ENCODE measurements around the gene RCN2.

DNA sequence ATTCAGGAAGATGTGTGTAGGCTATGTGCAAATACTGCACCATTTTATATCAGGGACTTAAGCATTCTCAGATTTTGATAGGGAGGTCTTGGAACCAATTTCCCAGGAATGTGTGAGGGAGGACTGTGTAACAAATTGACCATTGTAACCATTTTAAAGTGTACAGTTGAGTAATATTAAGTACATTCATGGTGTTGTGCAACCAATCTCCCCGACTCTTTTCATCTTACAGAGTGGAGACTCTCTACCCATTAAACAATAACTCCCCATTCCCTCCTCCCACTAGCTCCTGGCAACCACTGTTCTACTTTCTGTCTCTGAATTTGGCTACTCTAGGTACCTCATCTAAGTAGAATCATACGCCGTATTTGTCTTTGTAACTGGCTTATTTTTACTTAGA, 5.1 kb downstream of the RCN2 start:
- no peak for TF ChIP-seq EZH2 (IDR thresholded peaks at IDR 0.05; ENCODE audit: low read depth, unreplicated experiment)
- no peak for TF ChIP-seq POLR2AphosphoS5 (IDR thresholded peaks at IDR 0.05; ENCODE audit: low read depth)
- TF ChIP-seq, protein P1, sequence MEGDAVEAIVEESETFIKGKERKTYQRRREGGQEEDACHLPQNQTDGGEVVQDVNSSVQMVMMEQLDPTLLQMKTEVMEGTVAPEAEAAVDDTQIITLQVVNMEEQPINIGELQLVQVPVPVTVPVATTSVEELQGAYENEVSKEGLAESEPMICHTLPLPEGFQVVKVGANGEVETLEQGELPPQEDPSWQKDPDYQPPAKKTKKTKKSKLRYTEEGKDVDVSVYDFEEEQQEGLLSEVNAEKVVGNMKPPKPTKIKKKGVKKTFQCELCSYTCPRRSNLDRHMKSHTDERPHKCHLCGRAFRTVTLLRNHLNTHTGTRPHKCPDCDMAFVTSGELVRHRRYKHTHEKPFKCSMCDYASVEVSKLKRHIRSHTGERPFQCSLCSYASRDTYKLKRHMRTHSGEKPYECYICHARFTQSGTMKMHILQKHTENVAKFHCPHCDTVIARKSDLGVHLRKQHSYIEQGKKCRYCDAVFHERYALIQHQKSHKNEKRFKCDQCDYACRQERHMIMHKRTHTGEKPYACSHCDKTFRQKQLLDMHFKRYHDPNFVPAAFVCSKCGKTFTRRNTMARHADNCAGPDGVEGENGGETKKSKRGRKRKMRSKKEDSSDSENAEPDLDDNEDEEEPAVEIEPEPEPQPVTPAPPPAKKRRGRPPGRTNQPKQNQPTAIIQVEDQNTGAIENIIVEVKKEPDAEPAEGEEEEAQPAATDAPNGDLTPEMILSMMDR (conservative IDR thresholded peaks at IDR 0.05; ENCODE audit: low read depth in 2 of 2) = no peak
- TF ChIP-seq JUNB (IDR thresholded peaks at IDR 0.05; ENCODE audit: unreplicated experiment) = no peak
- no peak for TF ChIP-seq NANOG (IDR thresholded peaks at IDR 0.05; ENCODE audit: borderline replicate concordance)
- no peak for TF ChIP-seq CREB1 (CRISPR knock-in tag; IDR thresholded peaks at IDR 0.05; ENCODE audit: low read depth)
- TF ChIP-seq, protein P2, sequence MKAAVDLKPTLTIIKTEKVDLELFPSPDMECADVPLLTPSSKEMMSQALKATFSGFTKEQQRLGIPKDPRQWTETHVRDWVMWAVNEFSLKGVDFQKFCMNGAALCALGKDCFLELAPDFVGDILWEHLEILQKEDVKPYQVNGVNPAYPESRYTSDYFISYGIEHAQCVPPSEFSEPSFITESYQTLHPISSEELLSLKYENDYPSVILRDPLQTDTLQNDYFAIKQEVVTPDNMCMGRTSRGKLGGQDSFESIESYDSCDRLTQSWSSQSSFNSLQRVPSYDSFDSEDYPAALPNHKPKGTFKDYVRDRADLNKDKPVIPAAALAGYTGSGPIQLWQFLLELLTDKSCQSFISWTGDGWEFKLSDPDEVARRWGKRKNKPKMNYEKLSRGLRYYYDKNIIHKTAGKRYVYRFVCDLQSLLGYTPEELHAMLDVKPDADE (IDR thresholded peaks at IDR 0.05) = no peak
- TF ChIP-seq, protein P3, sequence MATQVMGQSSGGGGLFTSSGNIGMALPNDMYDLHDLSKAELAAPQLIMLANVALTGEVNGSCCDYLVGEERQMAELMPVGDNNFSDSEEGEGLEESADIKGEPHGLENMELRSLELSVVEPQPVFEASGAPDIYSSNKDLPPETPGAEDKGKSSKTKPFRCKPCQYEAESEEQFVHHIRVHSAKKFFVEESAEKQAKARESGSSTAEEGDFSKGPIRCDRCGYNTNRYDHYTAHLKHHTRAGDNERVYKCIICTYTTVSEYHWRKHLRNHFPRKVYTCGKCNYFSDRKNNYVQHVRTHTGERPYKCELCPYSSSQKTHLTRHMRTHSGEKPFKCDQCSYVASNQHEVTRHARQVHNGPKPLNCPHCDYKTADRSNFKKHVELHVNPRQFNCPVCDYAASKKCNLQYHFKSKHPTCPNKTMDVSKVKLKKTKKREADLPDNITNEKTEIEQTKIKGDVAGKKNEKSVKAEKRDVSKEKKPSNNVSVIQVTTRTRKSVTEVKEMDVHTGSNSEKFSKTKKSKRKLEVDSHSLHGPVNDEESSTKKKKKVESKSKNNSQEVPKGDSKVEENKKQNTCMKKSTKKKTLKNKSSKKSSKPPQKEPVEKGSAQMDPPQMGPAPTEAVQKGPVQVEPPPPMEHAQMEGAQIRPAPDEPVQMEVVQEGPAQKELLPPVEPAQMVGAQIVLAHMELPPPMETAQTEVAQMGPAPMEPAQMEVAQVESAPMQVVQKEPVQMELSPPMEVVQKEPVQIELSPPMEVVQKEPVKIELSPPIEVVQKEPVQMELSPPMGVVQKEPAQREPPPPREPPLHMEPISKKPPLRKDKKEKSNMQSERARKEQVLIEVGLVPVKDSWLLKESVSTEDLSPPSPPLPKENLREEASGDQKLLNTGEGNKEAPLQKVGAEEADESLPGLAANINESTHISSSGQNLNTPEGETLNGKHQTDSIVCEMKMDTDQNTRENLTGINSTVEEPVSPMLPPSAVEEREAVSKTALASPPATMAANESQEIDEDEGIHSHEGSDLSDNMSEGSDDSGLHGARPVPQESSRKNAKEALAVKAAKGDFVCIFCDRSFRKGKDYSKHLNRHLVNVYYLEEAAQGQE (IDR thresholded peaks at IDR 0.05; ENCODE audit: unreplicated experiment) = no peak
- TF ChIP-seq ZNF114 (CRISPR knock-in tag; IDR thresholded peaks at IDR 0.05) = no peak
- TF ChIP-seq STAT1 (IDR thresholded peaks at IDR 0.05; ENCODE audit: unreplicated experiment) = no peak
- no peak for TF ChIP-seq EZH2phosphoT487 (IDR thresholded peaks at IDR 0.05; ENCODE audit: unreplicated experiment)
- TF ChIP-seq, protein P4, sequence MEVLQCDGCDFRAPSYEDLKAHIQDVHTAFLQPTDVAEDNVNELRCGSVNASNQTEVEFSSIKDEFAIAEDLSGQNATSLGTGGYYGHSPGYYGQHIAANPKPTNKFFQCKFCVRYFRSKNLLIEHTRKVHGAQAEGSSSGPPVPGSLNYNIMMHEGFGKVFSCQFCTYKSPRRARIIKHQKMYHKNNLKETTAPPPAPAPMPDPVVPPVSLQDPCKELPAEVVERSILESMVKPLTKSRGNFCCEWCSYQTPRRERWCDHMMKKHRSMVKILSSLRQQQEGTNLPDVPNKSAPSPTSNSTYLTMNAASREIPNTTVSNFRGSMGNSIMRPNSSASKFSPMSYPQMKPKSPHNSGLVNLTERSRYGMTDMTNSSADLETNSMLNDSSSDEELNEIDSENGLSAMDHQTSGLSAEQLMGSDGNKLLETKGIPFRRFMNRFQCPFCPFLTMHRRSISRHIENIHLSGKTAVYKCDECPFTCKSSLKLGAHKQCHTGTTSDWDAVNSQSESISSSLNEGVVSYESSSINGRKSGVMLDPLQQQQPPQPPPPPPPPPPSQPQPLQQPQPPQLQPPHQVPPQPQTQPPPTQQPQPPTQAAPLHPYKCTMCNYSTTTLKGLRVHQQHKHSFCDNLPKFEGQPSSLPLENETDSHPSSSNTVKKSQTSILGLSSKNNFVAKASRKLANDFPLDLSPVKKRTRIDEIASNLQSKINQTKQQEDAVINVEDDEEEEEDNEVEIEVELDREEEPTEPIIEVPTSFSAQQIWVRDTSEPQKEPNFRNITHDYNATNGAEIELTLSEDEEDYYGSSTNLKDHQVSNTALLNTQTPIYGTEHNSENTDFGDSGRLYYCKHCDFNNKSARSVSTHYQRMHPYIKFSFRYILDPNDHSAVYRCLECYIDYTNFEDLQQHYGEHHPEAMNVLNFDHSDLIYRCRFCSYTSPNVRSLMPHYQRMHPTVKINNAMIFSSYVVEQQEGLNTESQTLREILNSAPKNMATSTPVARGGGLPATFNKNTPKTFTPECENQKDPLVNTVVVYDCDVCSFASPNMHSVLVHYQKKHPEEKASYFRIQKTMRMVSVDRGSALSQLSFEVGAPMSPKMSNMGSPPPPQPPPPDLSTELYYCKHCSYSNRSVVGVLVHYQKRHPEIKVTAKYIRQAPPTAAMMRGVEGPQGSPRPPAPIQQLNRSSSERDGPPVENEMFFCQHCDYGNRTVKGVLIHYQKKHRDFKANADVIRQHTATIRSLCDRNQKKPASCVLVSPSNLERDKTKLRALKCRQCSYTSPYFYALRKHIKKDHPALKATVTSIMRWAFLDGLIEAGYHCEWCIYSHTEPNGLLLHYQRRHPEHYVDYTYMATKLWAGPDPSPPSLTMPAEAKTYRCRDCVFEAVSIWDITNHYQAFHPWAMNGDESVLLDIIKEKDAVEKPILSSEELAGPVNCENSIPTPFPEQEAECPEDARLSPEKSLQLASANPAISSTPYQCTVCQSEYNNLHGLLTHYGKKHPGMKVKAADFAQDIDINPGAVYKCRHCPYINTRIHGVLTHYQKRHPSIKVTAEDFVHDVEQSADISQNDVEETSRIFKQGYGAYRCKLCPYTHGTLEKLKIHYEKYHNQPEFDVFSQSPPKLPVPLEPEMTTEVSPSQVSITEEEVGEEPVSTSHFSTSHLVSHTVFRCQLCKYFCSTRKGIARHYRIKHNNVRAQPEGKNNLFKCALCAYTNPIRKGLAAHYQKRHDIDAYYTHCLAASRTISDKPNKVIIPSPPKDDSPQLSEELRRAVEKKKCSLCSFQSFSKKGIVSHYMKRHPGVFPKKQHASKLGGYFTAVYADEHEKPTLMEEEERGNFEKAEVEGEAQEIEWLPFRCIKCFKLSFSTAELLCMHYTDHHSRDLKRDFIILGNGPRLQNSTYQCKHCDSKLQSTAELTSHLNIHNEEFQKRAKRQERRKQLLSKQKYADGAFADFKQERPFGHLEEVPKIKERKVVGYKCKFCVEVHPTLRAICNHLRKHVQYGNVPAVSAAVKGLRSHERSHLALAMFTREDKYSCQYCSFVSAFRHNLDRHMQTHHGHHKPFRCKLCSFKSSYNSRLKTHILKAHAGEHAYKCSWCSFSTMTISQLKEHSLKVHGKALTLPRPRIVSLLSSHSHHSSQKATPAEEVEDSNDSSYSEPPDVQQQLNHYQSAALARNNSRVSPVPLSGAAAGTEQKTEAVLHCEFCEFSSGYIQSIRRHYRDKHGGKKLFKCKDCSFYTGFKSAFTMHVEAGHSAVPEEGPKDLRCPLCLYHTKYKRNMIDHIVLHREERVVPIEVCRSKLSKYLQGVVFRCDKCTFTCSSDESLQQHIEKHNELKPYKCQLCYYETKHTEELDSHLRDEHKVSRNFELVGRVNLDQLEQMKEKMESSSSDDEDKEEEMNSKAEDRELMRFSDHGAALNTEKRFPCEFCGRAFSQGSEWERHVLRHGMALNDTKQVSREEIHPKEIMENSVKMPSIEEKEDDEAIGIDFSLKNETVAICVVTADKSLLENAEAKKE (CRISPR knock-in tag; IDR thresholded peaks at IDR 0.05) = no peak
- TF ChIP-seq ZNF331 (CRISPR knock-in tag; IDR thresholded peaks at IDR 0.05; ENCODE audit: low read depth) = no peak
